ENCODE data around the gene SLAIN2.

- TF ChIP-seq, protein P1, sequence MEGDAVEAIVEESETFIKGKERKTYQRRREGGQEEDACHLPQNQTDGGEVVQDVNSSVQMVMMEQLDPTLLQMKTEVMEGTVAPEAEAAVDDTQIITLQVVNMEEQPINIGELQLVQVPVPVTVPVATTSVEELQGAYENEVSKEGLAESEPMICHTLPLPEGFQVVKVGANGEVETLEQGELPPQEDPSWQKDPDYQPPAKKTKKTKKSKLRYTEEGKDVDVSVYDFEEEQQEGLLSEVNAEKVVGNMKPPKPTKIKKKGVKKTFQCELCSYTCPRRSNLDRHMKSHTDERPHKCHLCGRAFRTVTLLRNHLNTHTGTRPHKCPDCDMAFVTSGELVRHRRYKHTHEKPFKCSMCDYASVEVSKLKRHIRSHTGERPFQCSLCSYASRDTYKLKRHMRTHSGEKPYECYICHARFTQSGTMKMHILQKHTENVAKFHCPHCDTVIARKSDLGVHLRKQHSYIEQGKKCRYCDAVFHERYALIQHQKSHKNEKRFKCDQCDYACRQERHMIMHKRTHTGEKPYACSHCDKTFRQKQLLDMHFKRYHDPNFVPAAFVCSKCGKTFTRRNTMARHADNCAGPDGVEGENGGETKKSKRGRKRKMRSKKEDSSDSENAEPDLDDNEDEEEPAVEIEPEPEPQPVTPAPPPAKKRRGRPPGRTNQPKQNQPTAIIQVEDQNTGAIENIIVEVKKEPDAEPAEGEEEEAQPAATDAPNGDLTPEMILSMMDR (IDR thresholded peaks at IDR 0.05): no peak
- TF ChIP-seq ZFX (IDR thresholded peaks at IDR 0.05; ENCODE audit: borderline replicate concordance): no peak
Observed at GRCh38 chr4:48342606-48342880, 1.2 kb downstream of the SLAIN2 start.

Data from 22Rv1 (cell line).